OCI-LY7 (cell line): Measurements from ENCODE around the gene ARMC9. TPM values are rescaled to one million over a fixed set of nuclear protein-coding genes. Genes with fewer than 3 reads are reported as not detected.
A peak's percentile ranks its signal among the peaks of the same experiment; 100 is the strongest.
"Not testable (repeated sequence)": the region's sequence is repeated elsewhere in the genome, so short reads cannot be mapped to it uniquely, and the experiment has no call there.

Experiments used
- BruUV-seq: library from RNA; stranded (reverse); fragments of 400-500 nt; replicated peaks from 2 replicates; lab custom pipeline; 2021; lab: Mats Ljungman, UMichigan
- CTCF ChIA-PET: fragments of 300-600 bp; sonication (Branson Sonifier 250); formaldehyde crosslinking; loops from one replicate; lab custom pipeline; 2022; ENCODE audit warnings: antibody characterized with exemption; ENCODE audit not compliant: unreplicated experiment; lab: Charles Lee
- POLR2A ChIA-PET: fragments of 300-600 bp; sonication (Branson Sonifier 250); formaldehyde crosslinking; loops from one replicate; lab custom pipeline; 2022; ENCODE audit warnings: antibody characterized with exemption; lab: Charles Lee
- DNase-seq: peaks from one replicate; pipeline ENCODE4 v3.0.0-alpha.2; 2015; ENCODE audit warnings: low spot score
- H2AFZ ChIP-seq: fragments of 200-600 bp; sonication (generic), shearing (Covaris generic); 2 replicates; pipeline ENCODE4 v1.6.1; 2014; ENCODE audit warnings: mild to moderate bottlenecking, antibody characterized with exemption, low read length, moderate library complexity
- H3K27ac ChIP-seq: fragments of 200-600 bp; sonication (generic); 2 replicates; pipeline ENCODE4 v1.5.1; 2014; ENCODE audit warnings: mixed run types, low read depth, mild to moderate bottlenecking, moderate library complexity, low read length, inconsistent platforms; ENCODE audit not compliant: poor library complexity, severe bottlenecking
- H3K36me3 ChIP-seq: fragments of 200-600 bp; sonication (generic); 2 replicates; pipeline ENCODE4 v1.6.1; 2014; ENCODE audit warnings: mild to moderate bottlenecking, antibody characterized with exemption, low read length, moderate library complexity, mixed read lengths; ENCODE audit not compliant: insufficient read depth
- H3K4me1 ChIP-seq: fragments of 200-600 bp; sonication (generic); 2 replicates; pipeline ENCODE4 v1.5.1; 2014; ENCODE audit warnings: mild to moderate bottlenecking, low read length; ENCODE audit not compliant: insufficient read depth, poor library complexity, severe bottlenecking
- H3K4me2 ChIP-seq: fragments of 200-600 bp; sonication (generic); 2 replicates; pipeline ENCODE4 v1.6.1; 2014; ENCODE audit warnings: mild to moderate bottlenecking, low read length
- H3K4me3 ChIP-seq: fragments of 200-600 bp; sonication (generic); 2 replicates; pipeline ENCODE4 v1.5.1; 2014; ENCODE audit warnings: mild to moderate bottlenecking, low read depth, low read length; ENCODE audit not compliant: poor library complexity, severe bottlenecking
- H3K79me2 ChIP-seq: fragments of 200-600 bp; sonication (generic); 2 replicates; pipeline ENCODE4 v1.6.1; 2016; ENCODE audit warnings: low read depth, mild to moderate bottlenecking, low read length, moderate library complexity, mixed read lengths; ENCODE audit not compliant: insufficient read depth
- H3K9me2 ChIP-seq: fragments of 200-600 bp; sonication (generic); 2 replicates; pipeline ENCODE4 v1.6.1; 2016; ENCODE audit warnings: mild to moderate bottlenecking, low read length, mixed read lengths; ENCODE audit not compliant: insufficient read depth
- H3K9me3 ChIP-seq: fragments of 200-600 bp; sonication (generic); 2 replicates; pipeline ENCODE4 v1.6.1; 2014; ENCODE audit warnings: mild to moderate bottlenecking, mixed run types, low read length, mixed read lengths
- H4K20me1 ChIP-seq: fragments of 200-600 bp; sonication (generic); 2 replicates; pipeline ENCODE4 v1.6.1; 2014; ENCODE audit warnings: mild to moderate bottlenecking, antibody characterized with exemption, low read length, moderate library complexity, mixed read lengths; ENCODE audit not compliant: insufficient read depth
- CTCF ChIP-seq: fragments of 200-600 bp; sonication (generic); conservative IDR thresholded peaks from 2 replicates; pipeline ENCODE4 v1.5.1; 2014; ENCODE audit warnings: mild to moderate bottlenecking, antibody characterized with exemption, low read length, moderate library complexity, mixed read lengths
- intact Hi-C: fragments of 100-400 bp; cut with micrococcal nuclease; formaldehyde crosslinking; loops from one replicate; pipeline ENCODE4 v1.10.0; 2022; ENCODE audit not compliant: unreplicated experiment
- total RNA-seq, 2 experiments: library from RNA; depleted of rRNA in 1 of 2; stranded (reverse); fragments of >200 nt in 1 of 2; shearing (Covaris generic) in 1 of 2; gene quantifications; 2 replicates each; pipeline ENCODE4 v1.2.3, GENCODE V29; 2014 to 2022

Gene ARMC9
- total RNA-seq, 2 experiments from 2014 or later: 6.6 to 12.2 TPM

- ChIA-PET POLR2A (interaction anchor here (0.7 kb wide), 2 partner anchors 150 to 156 kb away, joined by 4 to 5 read pairs; no protein-coding TSS in a partner anchor), CTCF (interaction anchor here (1.5 to 1.6 kb wide), 2 partner anchors 103 to 172 kb away, joined by 8 to 12 read pairs; no protein-coding TSS in a partner anchor)
- Histone ChIP-seq H3K79me2 (no peaks in the 10 kb centered on the region), H3K9me2 (no peaks in the 10 kb centered on the region), H3K9me3 (no peaks in the 10 kb centered on the region), H2AFZ (no peak overlapping the region), H3K4me1 (peaks cover 21% of the 10 kb centered on the region), H3K36me3 (no peaks in the 10 kb centered on the region), H3K4me2 (no peak overlapping the region), H3K27ac (no peak overlapping the region), H4K20me1 (no peaks in the 10 kb centered on the region), H3K4me3 (no peak overlapping the region)
- no peak for TF ChIP-seq CTCF
- DNase-seq: no peak
- BruUV-seq: no TSS peak
- intact Hi-C loops: loop anchor here (10.0 kb wide), 1 partner anchor 275 kb away; no protein-coding TSS in a partner anchor
Observed at GRCh38 chr2:231399853-231400680, 201.6 kb downstream of the ARMC9 start.

GRCh38 chr2:231400681-231401080 is 202.2 kb downstream of the ARMC9 start:
- H2AFZ ChIP-seq, H3K9me3 ChIP-seq, POLR2A ChIA-PET, H4K20me1 ChIP-seq, DNase-seq, H3K4me2 ChIP-seq, BruUV-seq, H3K4me3 ChIP-seq, H3K36me3 ChIP-seq, H3K27ac ChIP-seq, H3K9me2 ChIP-seq, intact Hi-C loops, H3K79me2 ChIP-seq: not testable (repeated sequence)
- peaks cover 18% of the 10 kb centered on the region for H3K4me1 ChIP-seq
- CTCF ChIA-PET: interaction anchor here (1.5 to 1.6 kb wide), 2 partner anchors 104 to 173 kb away, joined by 8 to 12 read pairs; no protein-coding TSS in a partner anchor
- TF ChIP-seq CTCF: peak; percentile 67

- H3K9me2 ChIP-seq, H4K20me1 ChIP-seq, H3K9me3 ChIP-seq, H3K36me3 ChIP-seq, H2AFZ ChIP-seq, intact Hi-C loops, H3K4me3 ChIP-seq, H3K79me2 ChIP-seq, POLR2A ChIA-PET, DNase-seq, BruUV-seq, H3K27ac ChIP-seq, H3K4me2 ChIP-seq: not testable (repeated sequence)
- peaks cover 20% of the 10 kb centered on the region for H3K4me1 ChIP-seq
- CTCF ChIA-PET: interaction anchor here (1.5 kb wide), 1 partner anchor 104 kb away, joined by 8 read pairs; no protein-coding TSS in a partner anchor
Observed at GRCh38 chr2:231401101-231401500, 202.7 kb downstream of the ARMC9 start.

GRCh38 chr2:231403421-231404182 is 205.2 kb downstream of the ARMC9 start:
- H3K9me3 ChIP-seq, BruUV-seq, POLR2A ChIA-PET, H4K20me1 ChIP-seq, CTCF ChIA-PET, H3K36me3 ChIP-seq, H2AFZ ChIP-seq, H3K9me2 ChIP-seq, H3K4me3 ChIP-seq, intact Hi-C loops, H3K27ac ChIP-seq, H3K79me2 ChIP-seq: not testable (repeated sequence)
- peak; percentile 19 for DNase-seq
- Histone ChIP-seq H3K4me1 (peaks cover 17% of the 10 kb centered on the region), H3K4me2 (peak overlapping the region; percentile 16; the same call in 1 of the 2 replicates)

GRCh38 chr2:231404183-231404578 is 205.8 kb downstream of the ARMC9 start:
- CTCF ChIA-PET, BruUV-seq, H3K79me2 ChIP-seq, H3K9me2 ChIP-seq, POLR2A ChIA-PET, H4K20me1 ChIP-seq, H3K9me3 ChIP-seq, intact Hi-C loops, H3K36me3 ChIP-seq, DNase-seq, H3K4me3 ChIP-seq, H2AFZ ChIP-seq, H3K27ac ChIP-seq: not testable (repeated sequence)
- peaks cover 17% of the 10 kb centered on the region for H3K4me1 ChIP-seq
- H3K4me2 ChIP-seq: peak overlapping the region; percentile 16; the same call in 1 of the 2 replicates
